Activated B cell treated with CpG ODN at 0.5 μM for 24 hours (primary cell): ENCODE results near the gene SLC16A3. TPM values are rescaled to one million over a fixed set of nuclear protein-coding genes. Genes with fewer than 3 reads are reported as not detected.

ENCODE experiments used
- ATAC-seq: fragments of 200-7000 bp; cut with Tn5 transposase; one replicate; pipeline ENCODE4 v1.10.0; 2021; ENCODE audit warnings: low read depth, mild to moderate bottlenecking, moderate library complexity
- CTCF ChIA-PET: fragments of 350-600 bp; sonication (Branson Sonifier 250); formaldehyde crosslinking; loops from one replicate; lab custom pipeline; 2021; ENCODE audit warnings: antibody characterized with exemption; lab: Charles Lee
- POLR2A ChIA-PET: fragments of 350-600 bp; sonication (Branson Sonifier 250); formaldehyde crosslinking; loops from one replicate; lab custom pipeline; 2021; ENCODE audit warnings: antibody characterized with exemption; lab: Charles Lee
- DNase-seq: peaks from one replicate; pipeline ENCODE4 v3.0.0; 2022
- H3K27ac Mint-ChIP-seq: one replicate; pipeline ENCODE4 v1.8.0; 2020; ENCODE audit warnings: mixed read lengths
- H3K27me3 Mint-ChIP-seq: one replicate; pipeline ENCODE4 v1.8.0; 2021; ENCODE audit warnings: mixed read lengths
- H3K36me3 Mint-ChIP-seq: one replicate; pipeline ENCODE4 v1.8.0; 2021; ENCODE audit warnings: low read depth, mixed read lengths
- H3K4me1 Mint-ChIP-seq: one replicate; pipeline ENCODE4 v1.8.0; 2021; ENCODE audit warnings: mixed read lengths
- H3K4me3 Mint-ChIP-seq: one replicate; pipeline ENCODE4 v1.8.0; 2020; ENCODE audit warnings: mild to moderate bottlenecking, mixed read lengths
- H3K9me3 Mint-ChIP-seq: one replicate; pipeline ENCODE4 v1.8.0; 2020; ENCODE audit warnings: mixed read lengths
- CTCF ChIP-seq: fragments of 200-600 bp; IDR thresholded peaks from one replicate; pipeline ENCODE4 v1.8.0; 2022; ENCODE audit warnings: antibody characterized with exemption, mild to moderate bottlenecking
- intact Hi-C: fragments of 100-400 bp; cut with micrococcal nuclease; formaldehyde crosslinking; loops from one replicate; pipeline ENCODE4 v1.15.1; 2024
- total RNA-seq: library from RNA; stranded (reverse); gene quantifications from 2 replicates; pipeline ENCODE4 v1.2.3, GENCODE V29; 2022

Gene SLC16A3
- total RNA-seq, 1 donor from 2014 or later, result 24.6 TPM

- H3K27ac Mint-ChIP-seq, result no peak overlapping the region
- ChIA-PET CTCF (no interaction called here), POLR2A (interaction anchor here (1.2 to 1.3 kb wide), 2 partner anchors 11 to 34 kb away, joined by 3 to 5 read pairs; partner anchors contain the start of gene SLC16A3)
- no peak for ATAC-seq
- no peak for DNase-seq
- peaks cover 36% of the 10 kb centered on the region for H3K4me1 Mint-ChIP-seq
- intact Hi-C loops, result loop anchor here (5.0 to 10.0 kb wide), 2 partner anchors 32 to 315 kb away; partner anchors contain the start of gene CSNK1D
- no peak overlapping the region for H3K4me3 Mint-ChIP-seq
- no peaks in the 10 kb centered on the region for H3K27me3 Mint-ChIP-seq
- H3K36me3 Mint-ChIP-seq, result peaks cover 41% of the 10 kb centered on the region
- no peak for TF ChIP-seq CTCF
- H3K9me3 Mint-ChIP-seq, result no peaks in the 10 kb centered on the region
Observed at GRCh38 chr17:82239926-82240505, 11.2 kb downstream of the SLC16A3 start.

GRCh38 chr17:82240506-82241182 is 11.8 kb downstream of the SLC16A3 start:
- peaks cover 35% of the 10 kb centered on the region for H3K4me1 Mint-ChIP-seq
- no peaks in the 10 kb centered on the region for H3K27me3 Mint-ChIP-seq
- H3K9me3 Mint-ChIP-seq, result no peaks in the 10 kb centered on the region
- peak overlapping the region; percentile 68 for H3K27ac Mint-ChIP-seq
- no peak overlapping the region for H3K4me3 Mint-ChIP-seq
- ATAC-seq (no peak), DNase-seq (no peak)
- POLR2A ChIA-PET, result interaction anchor here (0.7 to 1.3 kb wide), 2 partner anchors 11 to 1017 kb away, joined by 3 to 5 read pairs; partner anchors contain the start of gene SLC16A3
- TF ChIP-seq CTCF, result no peak
- H3K36me3 Mint-ChIP-seq, result peaks cover 47% of the 10 kb centered on the region
- CTCF ChIA-PET, result no interaction called here
- intact Hi-C loops, result no loop called here

- POLR2A ChIA-PET, result interaction anchor here (0.7 to 1.4 kb wide), 5 partner anchors 13 to 1018 kb away, joined by 3 to 7 read pairs (median 3); partner anchors contain the start of gene SLC16A3
- peaks cover 37% of the 10 kb centered on the region for H3K4me1 Mint-ChIP-seq
- H3K4me3 Mint-ChIP-seq, result peak overlapping the region; percentile 11
Observed at GRCh38 chr17:82241183-82241925, 12.5 kb downstream of the SLC16A3 start.

GRCh38 chr17:82241926-82242697 is 13.3 kb downstream of the SLC16A3 start:
- ChIA-PET POLR2A (interaction anchor here (0.9 to 1.4 kb wide), 5 partner anchors 13 to 64 kb away, joined by 3 to 7 read pairs (median 3); partner anchors contain the start of gene SLC16A3), CTCF (interaction anchor here (0.9 to 1.2 kb wide), 2 partner anchors 36 to 79 kb away, joined by 3 read pairs; no protein-coding TSS in a partner anchor)
- Mint-ChIP-seq H3K36me3 (peaks cover 61% of the 10 kb centered on the region), H3K9me3 (no peaks in the 10 kb centered on the region), H3K27ac (no peak overlapping the region), H3K27me3 (no peaks in the 10 kb centered on the region), H3K4me3 (no peak overlapping the region), H3K4me1 (peaks cover 41% of the 10 kb centered on the region)
- ATAC-seq (no peak), DNase-seq (no peak)
- intact Hi-C loops, result no loop called here
- TF ChIP-seq CTCF, result no peak

More at GRCh38 chr17:82241183-82241925, 12.5 kb downstream of the SLC16A3 start:
- DNase-seq (no peak), ATAC-seq (peak; percentile 13)
- H3K9me3 Mint-ChIP-seq, result no peaks in the 10 kb centered on the region
- no peak for TF ChIP-seq CTCF
- no peaks in the 10 kb centered on the region for H3K27me3 Mint-ChIP-seq
- CTCF ChIA-PET, result interaction anchor here (0.9 kb wide), 1 partner anchor 35 kb away, joined by 3 read pairs; no protein-coding TSS in a partner anchor
- intact Hi-C loops, result no loop called here
- no peak overlapping the region for H3K27ac Mint-ChIP-seq
- peaks cover 53% of the 10 kb centered on the region for H3K36me3 Mint-ChIP-seq
